Adrenal gland (tissue), 12 donors: ENCODE results near the gene STK39. TPM values are rescaled to one million over a fixed set of nuclear protein-coding genes. Genes with fewer than 3 reads are reported as not detected.

Source experiments
- DNase-seq, 7 donors: peaks; one replicate each; pipeline ENCODE4 v3.0.0-alpha.2; 2019 to 2020
- H3K27ac ChIP-seq, 5 donors: fragments of 200-600 bp; sonication (generic) in 4 of 5; 1 replicate in 3 of 5; 2 replicates in 2 of 5; pipeline versions ENCODE4 v1.5.1 to v1.8.0; 2016 to 2020; ENCODE audit warnings: mild to moderate bottlenecking in 1 of 5
- H3K27me3 ChIP-seq: fragments of 200-600 bp; 2 replicates; pipeline ENCODE4 v1.8.0; 2021
- H3K36me3 ChIP-seq, 2 donors: fragments of 200-600 bp; replicated peaks in 1 of 2; 1 replicate in 1 of 2; 2 replicates in 1 of 2; pipeline versions ENCODE4 v1.5.1 to v1.8.0; 2018 to 2022
- H3K4me1 ChIP-seq, 2 donors: fragments of 200-600 bp; replicated peaks in 1 of 2; 1 replicate in 1 of 2; 2 replicates in 1 of 2; pipeline versions ENCODE4 v1.5.1 to v1.8.0; 2018 to 2021
- H3K4me3 ChIP-seq, 4 donors: fragments of 200-600 bp; sonication (generic) in 3 of 4; one replicate each; pipeline ENCODE4 v1.5.1; 2016 to 2018
- H3K9me3 ChIP-seq, 3 donors: fragments of 200-600 bp; sonication (generic) in 1 of 3; replicated peaks in 1 of 3; 1 replicate in 2 of 3; 2 replicates in 1 of 3; pipeline versions ENCODE4 v1.5.1 to v1.8.0; 2016 to 2021
- CTCF ChIP-seq, 6 experiments: fragments of 450-650 bp in 4 of 6; fragments of 200-600 bp in 2 of 6; sonication (generic) in 1 of 6; IDR thresholded peaks; 1 replicate in 5 of 6; 2 replicates in 1 of 6; pipeline versions ENCODE4 v1.5.1 to v1.8.0; 2016 to 2021; ENCODE audit warnings: antibody characterized with exemption in 6 of 6, mild to moderate bottlenecking in 2 of 6, moderate library complexity in 1 of 6
- POLR2A ChIP-seq, 2 donors: fragments of 450-650 bp; IDR thresholded peaks; one replicate each; pipeline ENCODE4 v1.6.1; 2017; ENCODE audit warnings: antibody characterized with exemption in 2 of 2, mild to moderate bottlenecking in 2 of 2, moderate library complexity in 1 of 2
- WGBS, 4 donors: extraction: QIAGEN DNeasy Blood & Tissue Kit in 2 of 4; methylation state at CpG; one replicate each; pipeline versions ENCODE4 v1.1.5 to v1.1.7; 2013 to 2017; 5-methylcytosine and 5-hydroxymethylcytosine counted together
- intact Hi-C, 2 donors: fragments of 100-400 bp; cut with DNase I; formaldehyde crosslinking; loops; one replicate each; pipeline versions ENCODE4 v1.14.1 to v1.15.0; 2022 to 2023
- polyA plus RNA-seq, 3 donors: library from polyadenylated mRNA; stranded (reverse); fragments of 200-250 nt in 2 of 3; fragments of 350-450 nt in 1 of 3; fragmentation: Illumina TruSeq in 1 of 3; extraction: RNeasy Lipid Tissue Mini Kit (QIAGEN cat#74804) in 1 of 3; gene quantifications; one replicate each; pipeline ENCODE4 v1.2.3, GENCODE V29; 2013 to 2014
- total RNA-seq, 9 donors: library from RNA; depleted of rRNA in 4 of 9; stranded (reverse); fragments of >200 nt in 4 of 9; fragments of 120-200 nt in 1 of 9; fragmentation: NEBNext Ultra II Directional in 1 of 9; extraction: Animal tissue kit (Norgen Biotek cat#: 25700) in 1 of 9; gene quantifications; one replicate each; pipeline versions ENCODE4 v1.1.0 to v1.2.4, GENCODE V29; 2013 to 2023
- donor health status: healthy with polysubstance abuse.
- donor health status: Bipolar disorder and iron deficiency.
- donor health status: DM: yes; HTN: yes; CAD: no.
- donor health status: DM: no; HTN: no; CAD: no.
- donor health status: DM: no; HTN: no; CAD: no.
- donor health status: DM: yes; HTN: yes; CAD: no.

Gene STK39
- total and polyA plus RNA-seq, 12 donors: 2.4 to 11.1 (median 5.8) TPM

GRCh38 chr2:167955264-167955906 lies 292.0 kb downstream of the STK39 start:
- no peak for TF ChIP-seq CTCF (IDR thresholded peaks at IDR 0.05)
- no peak for TF ChIP-seq POLR2A (IDR thresholded peaks at IDR 0.05)
- intact Hi-C loops: loop anchor here in 1 of 2 donors (5.0 kb wide), 1 partner anchor 162 kb away; no protein-coding TSS in a partner anchor
- 90 to 97% (median 95%) methylated on average over 6 of the region's 6 CpGs for WGBS, 4 donors
- H3K4me1 ChIP-seq: no peaks in the 10 kb centered on the region
- no peaks in the 10 kb centered on the region for H3K9me3 ChIP-seq
- DNase-seq: no peak
- H3K4me3 ChIP-seq: no peak overlapping the region
- H3K36me3 ChIP-seq: no peaks in the 10 kb centered on the region
- H3K27me3 ChIP-seq: no peaks in the 10 kb centered on the region
- no peak overlapping the region for H3K27ac ChIP-seq

GRCh38 chr2:167954495-167954894 lies 292.9 kb downstream of the STK39 start:
- intact Hi-C loops: no loop called here
- 83 to 91% (median 87%) methylated on average over 2 of the region's 2 CpGs for WGBS, 4 donors
- no peaks in the 10 kb centered on the region for H3K27me3 ChIP-seq
- H3K9me3 ChIP-seq: no peaks in the 10 kb centered on the region
- no peak overlapping the region for H3K4me3 ChIP-seq
- DNase-seq: no peak
- no peak for TF ChIP-seq CTCF (IDR thresholded peaks at IDR 0.05)
- no peak for TF ChIP-seq POLR2A (IDR thresholded peaks at IDR 0.05)
- H3K4me1 ChIP-seq: no peaks in the 10 kb centered on the region
- H3K36me3 ChIP-seq: no peaks in the 10 kb centered on the region
- no peak overlapping the region for H3K27ac ChIP-seq

- Histone ChIP-seq H3K4me1 (no peaks in the 10 kb centered on the region), H3K27me3 (no peaks in the 10 kb centered on the region), H3K27ac (no peak overlapping the region), H3K36me3 (no peaks in the 10 kb centered on the region), H3K4me3 (no peak overlapping the region), H3K9me3 (no peaks in the 10 kb centered on the region)
- TF ChIP-seq POLR2A (IDR thresholded peaks at IDR 0.05): no peak
- 84 to 95% (median 90%) methylated on average over 3 of the region's 3 CpGs for WGBS, 4 donors
- intact Hi-C loops: no loop called here
- no peak for DNase-seq
Measured at GRCh38 chr2:167953776-167954175, 293.6 kb downstream of the STK39 start.

- DNase-seq: no peak
- TF ChIP-seq CTCF (IDR thresholded peaks at IDR 0.05) (no peak), POLR2A (IDR thresholded peaks at IDR 0.05) (no peak)
- WGBS, 4 donors: 92 to 99% (median 96%) methylated on average over 2 of the region's 2 CpGs
- Histone ChIP-seq H3K9me3 (no peaks in the 10 kb centered on the region), H3K27ac (no peak overlapping the region), H3K4me1 (no peaks in the 10 kb centered on the region), H3K27me3 (no peaks in the 10 kb centered on the region), H3K4me3 (no peak overlapping the region), H3K36me3 (no peaks in the 10 kb centered on the region)
- intact Hi-C loops: no loop called here
Measured at GRCh38 chr2:167950571-167950970, 296.8 kb downstream of the STK39 start.

- DNase-seq: no peak
- WGBS, 4 donors: 81 to 94% (median 91%) methylated on average over 3 of the region's 3 CpGs
- H3K9me3 ChIP-seq: no peaks in the 10 kb centered on the region
- intact Hi-C loops: no loop called here
- no peaks in the 10 kb centered on the region for H3K4me1 ChIP-seq
- H3K27ac ChIP-seq: no peak overlapping the region
- H3K27me3 ChIP-seq: no peaks in the 10 kb centered on the region
- TF ChIP-seq POLR2A (IDR thresholded peaks at IDR 0.05) (no peak), CTCF (IDR thresholded peaks at IDR 0.05) (no peak)
- H3K4me3 ChIP-seq: no peak overlapping the region
- H3K36me3 ChIP-seq: no peaks in the 10 kb centered on the region
Measured at GRCh38 chr2:167946441-167946841, 301.0 kb downstream of the STK39 start.
